IPS-NIHi7 (cell line): ENCODE measurements around the gene PATL2.
"Not testable (repeated sequence)": the region's sequence is repeated elsewhere in the genome, so short reads cannot be mapped to it uniquely, and the experiment has no call there.

Experiments
- DNase-seq: peaks from one replicate; pipeline ENCODE4 v3.0.0; 2012; ENCODE audit warnings: mixed read lengths; ENCODE audit errors: extremely low spot score

Gene PATL2

GRCh38 chr15:44719293-44719999 lies 8.3 kb upstream of the PATL2 start:
- no peak for DNase-seq

GRCh38 chr15:44718927-44719292 lies 7.8 kb upstream of the PATL2 start:
- DNase-seq, result no peak

DNA sequence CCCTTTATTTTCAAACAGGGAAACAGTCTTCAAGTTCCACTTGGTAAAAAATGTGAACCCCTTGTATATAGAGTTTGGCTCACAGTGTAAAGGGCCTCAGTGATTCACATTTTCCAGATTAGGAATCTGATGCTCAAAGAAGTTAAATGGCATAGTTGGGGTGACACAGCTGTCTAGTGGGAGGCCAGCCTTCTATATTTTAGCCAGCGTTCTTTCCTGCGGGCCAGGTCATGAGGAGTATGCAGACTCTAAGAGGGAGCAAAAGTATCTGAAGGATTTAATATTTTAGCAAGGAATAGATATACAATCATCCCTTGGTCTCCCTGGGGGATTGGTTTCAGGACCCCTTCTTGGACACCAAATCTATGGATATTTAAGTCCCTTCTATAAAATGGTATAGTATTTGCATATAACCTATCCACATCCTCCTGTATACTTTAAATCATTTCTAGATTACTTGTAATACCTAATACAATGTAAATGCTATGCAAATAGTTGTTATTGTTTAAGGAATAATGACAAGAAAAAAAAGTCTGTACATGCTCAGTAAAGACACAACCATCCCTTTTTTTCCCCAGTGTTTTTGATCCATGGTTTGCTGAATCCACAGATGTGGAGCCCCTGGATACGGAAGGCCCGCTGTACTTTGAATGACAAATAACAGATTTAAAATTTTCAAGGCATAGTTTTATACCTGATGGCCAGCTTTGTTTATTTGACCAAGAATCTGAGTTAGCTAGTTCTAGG lies 7.2 kb upstream of the PATL2 start:
- DNase-seq, result no peak

GRCh38 chr15:44716983-44717602 lies 6.0 kb upstream of the PATL2 start:
- DNase-seq, result no peak

- no peak for DNase-seq
Measured at GRCh38 chr15:44715797-44716334, 4.7 kb upstream of the PATL2 start.

- DNase-seq, result no peak
Measured at GRCh38 chr15:44715142-44715796, 4.1 kb upstream of the PATL2 start.

DNA sequence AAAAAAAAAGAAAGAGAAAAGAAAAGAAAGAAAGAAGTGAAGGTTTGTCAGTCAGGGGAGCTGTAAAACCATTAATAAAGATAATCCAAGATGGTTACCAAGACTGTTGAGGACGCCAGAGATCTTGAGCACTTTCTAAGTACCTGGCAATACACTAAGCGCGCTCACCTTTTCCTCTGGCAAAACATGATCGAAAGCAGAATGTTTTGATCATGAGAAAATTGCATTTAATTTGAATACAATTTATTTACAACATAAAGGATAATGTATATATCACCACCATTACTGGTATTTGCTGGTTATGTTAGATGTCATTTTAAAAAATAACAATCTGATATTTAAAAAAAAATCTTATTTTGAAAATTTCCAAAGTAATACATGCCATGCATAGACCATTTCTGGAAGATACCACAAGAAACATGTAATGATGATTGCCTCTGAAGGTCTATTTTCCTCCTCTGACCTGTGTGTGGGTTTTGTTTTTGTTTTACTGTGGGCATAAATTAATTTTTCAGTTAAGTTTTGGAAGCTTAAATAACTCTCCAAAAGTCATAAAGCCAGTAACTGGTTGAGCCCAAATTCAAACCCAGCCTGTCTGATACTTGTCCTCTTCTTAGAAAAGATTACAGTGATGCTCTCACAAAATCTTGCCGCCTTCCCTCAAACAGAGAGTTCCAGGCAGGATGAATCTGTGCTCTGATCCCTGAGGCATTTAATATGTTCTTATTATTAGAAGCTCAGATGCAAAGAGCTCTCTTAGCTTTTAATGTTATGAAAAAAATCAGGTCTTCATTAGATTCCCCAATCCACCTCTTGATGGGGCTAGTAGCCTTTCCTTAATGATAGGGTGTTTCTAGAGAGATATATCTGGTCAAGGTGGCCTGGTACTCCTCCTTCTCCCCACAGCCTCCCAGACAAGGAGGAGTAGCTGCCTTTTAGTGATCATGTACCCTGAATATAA lies 2.2 kb upstream of the PATL2 start:
- peak; percentile 44 for DNase-seq

- no peak for DNase-seq
Measured at GRCh38 chr15:44712346-44713005, 1.4 kb upstream of the PATL2 start.

GRCh38 chr15:44711743-44712345 lies 721 bp upstream of the PATL2 start:
- peak; percentile 18 for DNase-seq

GRCh38 chr15:44710236-44711095 lies 657 bp downstream of the PATL2 start:
- no peak for DNase-seq

- DNase-seq, result no peak
Measured at GRCh38 chr15:44706946-44707636, 4.0 kb downstream of the PATL2 start.

DNA sequence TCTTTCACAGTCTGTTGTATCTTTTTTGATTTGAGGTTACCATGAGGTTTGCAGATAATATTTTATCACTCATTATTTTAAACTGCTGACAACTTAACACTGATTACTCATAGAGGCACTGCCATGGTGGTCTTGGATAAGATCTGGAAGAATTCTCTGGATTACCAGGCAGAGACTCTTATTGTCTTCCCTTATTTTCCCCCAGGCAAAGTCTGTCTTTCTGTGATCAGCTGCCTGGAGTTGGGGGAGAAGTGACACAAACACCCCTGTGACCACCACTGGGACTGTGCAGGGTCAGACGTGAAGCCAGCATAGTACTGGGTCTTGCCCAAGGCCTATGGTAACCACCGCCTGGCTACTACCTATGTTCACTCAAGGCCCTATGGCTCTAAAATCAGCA lies 4.7 kb downstream of the PATL2 start:
- no peak for DNase-seq

GRCh38 chr15:44705986-44706385 lies 5.1 kb downstream of the PATL2 start:
- no peak for DNase-seq

DNA sequence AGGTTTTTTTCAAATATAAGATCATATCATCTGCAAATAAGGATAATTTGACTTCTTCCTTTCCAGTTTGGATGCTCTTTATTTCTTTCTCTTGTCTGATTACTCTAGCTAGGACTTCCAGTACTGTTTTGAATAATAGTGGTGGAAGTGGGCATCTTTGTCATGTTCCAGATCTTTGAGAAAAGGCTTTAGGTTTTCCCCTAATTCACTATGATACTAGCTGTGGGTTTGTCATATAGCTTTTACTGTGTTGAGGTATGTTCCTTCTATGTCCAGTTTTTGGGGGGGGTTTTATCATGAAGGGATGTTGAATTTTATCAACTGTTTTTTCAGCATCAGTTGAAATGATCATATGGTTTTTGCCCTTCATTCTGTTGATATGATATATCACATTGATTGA lies 10.4 kb downstream of the PATL2 start:
- not testable (repeated sequence) for DNase-seq

GRCh38 chr15:44698641-44699040 lies 12.5 kb downstream of the PATL2 start:
- no peak for DNase-seq

GRCh38 chr15:44697014-44697413 lies 14.1 kb downstream of the PATL2 start:
- DNase-seq, result no peak

GRCh38 chr15:44695294-44695693 lies 15.8 kb downstream of the PATL2 start:
- DNase-seq, result no peak

DNA sequence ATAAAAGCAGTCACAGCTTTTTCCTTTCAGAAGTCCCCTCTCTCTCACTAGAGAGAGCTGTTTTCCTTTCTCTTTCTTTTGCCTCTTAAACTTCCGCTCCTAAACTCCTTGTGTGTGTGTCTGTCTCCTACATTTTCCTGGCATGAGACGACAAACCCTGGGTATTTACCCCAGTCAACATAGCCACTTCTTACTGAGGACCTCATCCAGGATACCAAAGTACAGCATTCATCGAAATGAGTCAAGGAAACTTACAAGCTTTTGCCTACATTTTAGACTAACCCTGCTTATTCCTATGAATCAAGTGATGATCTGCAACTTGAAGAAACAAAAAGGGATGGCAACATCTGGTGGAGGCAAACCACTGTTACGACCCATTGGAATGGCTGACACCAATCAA lies 16.7 kb downstream of the PATL2 start:
- DNase-seq, result no peak
